ENCODE measurements around the gene FBXL15.

The FBXL15 gene, protein sequence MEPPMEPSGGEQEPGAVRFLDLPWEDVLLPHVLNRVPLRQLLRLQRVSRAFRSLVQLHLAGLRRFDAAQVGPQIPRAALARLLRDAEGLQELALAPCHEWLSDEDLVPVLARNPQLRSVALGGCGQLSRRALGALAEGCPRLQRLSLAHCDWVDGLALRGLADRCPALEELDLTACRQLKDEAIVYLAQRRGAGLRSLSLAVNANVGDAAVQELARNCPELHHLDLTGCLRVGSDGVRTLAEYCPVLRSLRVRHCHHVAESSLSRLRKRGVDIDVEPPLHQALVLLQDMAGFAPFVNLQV

DNA sequence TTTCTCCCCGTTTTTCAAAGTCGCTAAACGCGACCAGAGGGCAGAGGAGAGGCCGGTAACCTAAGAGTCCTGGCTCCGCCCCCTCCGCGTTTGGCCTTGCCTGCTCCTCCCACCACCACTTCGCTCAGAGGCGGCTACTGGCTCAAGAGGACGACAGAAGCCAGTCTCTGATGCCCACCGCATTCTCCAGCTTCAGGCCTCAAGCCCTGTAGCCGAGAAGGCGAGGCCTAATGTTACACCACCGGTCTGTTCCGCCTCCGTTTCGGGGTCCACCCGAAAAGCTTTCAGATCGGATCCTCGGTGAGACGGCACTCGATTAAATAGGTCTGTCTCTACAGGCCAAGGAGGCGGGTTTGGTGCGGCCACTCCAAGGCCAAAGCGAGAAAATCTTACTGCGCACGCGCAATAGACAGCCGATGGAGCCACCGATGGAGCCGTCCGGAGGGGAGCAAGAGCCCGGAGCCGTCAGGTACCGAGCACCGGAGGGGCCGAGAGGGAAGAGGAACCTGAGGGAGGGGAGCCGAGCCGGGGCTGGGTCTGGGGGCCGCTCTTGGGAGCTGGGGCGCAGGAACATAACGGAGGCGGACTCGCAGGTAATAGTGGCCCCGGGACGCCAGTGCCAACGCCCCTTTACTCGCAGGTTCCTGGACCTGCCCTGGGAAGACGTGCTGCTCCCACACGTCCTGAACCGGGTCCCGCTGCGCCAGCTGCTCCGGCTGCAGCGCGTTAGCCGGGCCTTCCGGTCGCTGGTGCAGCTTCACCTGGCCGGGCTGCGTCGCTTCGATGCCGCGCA, at the start of gene FBXL15:
TSS of gene FBXL15 (plus strand) at position 123 of the 793 bp plus-strand sequence. CDS start at position 417, 294 bp downstream.
- ATAC-seq (peak; percentile 82), DNase-seq (peak; percentile 98)

GRCh38 chr10:102371295-102371694, 49.3 kb upstream of the FBXL15 start:
- ATAC-seq (no peak), DNase-seq (no peak)

- DNase-seq (no peak), ATAC-seq (no peak)
These were observed 45.4 kb upstream of the FBXL15 start for GRCh38 chr10:102375250-102375649.

GRCh38 chr10:102375867-102376266, 44.8 kb upstream of the FBXL15 start:
- ATAC-seq = no peak

GRCh38 chr10:102376901-102377300, 43.7 kb upstream of the FBXL15 start:
- DNase-seq (no peak), ATAC-seq (no peak)

More at GRCh38 chr10:102375867-102376266, 44.8 kb upstream of the FBXL15 start:
- no peak for DNase-seq

GRCh38 chr10:102379383-102379782, 41.3 kb upstream of the FBXL15 start:
- DNase-seq (no peak), ATAC-seq (no peak)

DNA sequence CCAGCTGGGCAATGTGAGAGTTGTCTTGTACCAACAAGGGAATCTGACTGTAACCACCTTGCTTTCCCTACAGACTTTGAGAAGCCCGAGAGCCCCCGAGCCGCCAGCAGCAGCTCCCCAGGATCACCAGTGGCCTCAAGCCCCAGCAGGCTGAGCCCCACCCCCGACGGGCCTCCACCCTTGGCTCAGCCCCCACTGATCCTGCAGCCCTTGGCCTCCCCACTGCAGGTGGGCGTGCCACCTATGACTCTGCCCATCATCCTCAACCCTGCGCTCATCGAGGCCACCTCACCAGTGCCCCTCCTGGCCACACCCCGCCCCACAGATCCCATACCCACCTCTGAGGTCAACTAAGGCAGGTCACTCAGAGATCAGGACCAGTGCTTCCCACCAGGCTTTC, 38.7 kb upstream of the FBXL15 start:
- DNase-seq (no peak), ATAC-seq (no peak)

GRCh38 chr10:102382871-102383270, 37.8 kb upstream of the FBXL15 start:
- no peak for DNase-seq
- ATAC-seq = no peak

GRCh38 chr10:102384053-102384452, 36.6 kb upstream of the FBXL15 start:
- DNase-seq (peak; percentile 23), ATAC-seq (peak; percentile 34)

DNA sequence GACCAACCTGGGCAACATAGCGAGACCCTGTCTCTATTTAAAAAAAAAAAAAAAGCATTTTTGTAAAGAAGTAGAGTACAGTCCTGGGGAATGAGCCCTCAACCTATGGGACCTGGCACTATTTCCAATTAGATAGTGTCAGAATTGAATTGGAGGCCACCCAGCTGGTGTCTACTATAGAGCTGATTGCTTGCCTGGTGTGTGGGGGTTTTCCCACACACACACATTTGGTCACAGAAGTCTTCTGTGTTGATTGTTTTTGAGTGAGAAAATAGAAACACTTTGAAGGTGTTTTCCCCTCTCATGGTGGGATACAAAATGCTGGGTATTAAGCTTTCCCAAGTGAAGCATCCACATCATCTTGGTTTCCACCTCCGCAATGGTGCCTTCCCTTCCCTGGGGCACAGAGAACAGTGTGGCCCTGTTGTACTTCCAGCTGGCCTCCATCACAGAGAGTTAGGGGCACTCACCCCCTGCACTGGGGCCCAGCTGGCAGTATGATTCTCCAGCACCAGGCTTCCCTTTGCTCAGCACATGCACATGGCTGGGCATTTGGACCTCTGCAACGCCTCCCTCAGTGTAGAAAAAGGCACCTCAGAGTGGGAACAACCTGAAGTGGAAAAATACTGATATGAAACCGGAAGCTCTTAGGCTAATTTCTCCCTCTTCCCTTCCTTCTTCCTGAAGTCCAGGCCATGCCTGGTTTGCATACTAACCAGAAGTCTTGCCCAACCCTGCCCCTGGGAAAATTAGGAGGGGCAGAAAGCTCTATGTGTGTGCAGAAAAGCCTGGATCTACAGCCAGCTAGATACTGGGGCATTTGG, 35.8 kb upstream of the FBXL15 start:
- ATAC-seq (no peak), DNase-seq (no peak)

- no peak for DNase-seq
- no peak for ATAC-seq
These were observed 30.7 kb upstream of the FBXL15 start for GRCh38 chr10:102389894-102390293.

- DNase-seq (no peak), ATAC-seq (no peak)
These were observed 28.3 kb upstream of the FBXL15 start for GRCh38 chr10:102392306-102392705.

DNA sequence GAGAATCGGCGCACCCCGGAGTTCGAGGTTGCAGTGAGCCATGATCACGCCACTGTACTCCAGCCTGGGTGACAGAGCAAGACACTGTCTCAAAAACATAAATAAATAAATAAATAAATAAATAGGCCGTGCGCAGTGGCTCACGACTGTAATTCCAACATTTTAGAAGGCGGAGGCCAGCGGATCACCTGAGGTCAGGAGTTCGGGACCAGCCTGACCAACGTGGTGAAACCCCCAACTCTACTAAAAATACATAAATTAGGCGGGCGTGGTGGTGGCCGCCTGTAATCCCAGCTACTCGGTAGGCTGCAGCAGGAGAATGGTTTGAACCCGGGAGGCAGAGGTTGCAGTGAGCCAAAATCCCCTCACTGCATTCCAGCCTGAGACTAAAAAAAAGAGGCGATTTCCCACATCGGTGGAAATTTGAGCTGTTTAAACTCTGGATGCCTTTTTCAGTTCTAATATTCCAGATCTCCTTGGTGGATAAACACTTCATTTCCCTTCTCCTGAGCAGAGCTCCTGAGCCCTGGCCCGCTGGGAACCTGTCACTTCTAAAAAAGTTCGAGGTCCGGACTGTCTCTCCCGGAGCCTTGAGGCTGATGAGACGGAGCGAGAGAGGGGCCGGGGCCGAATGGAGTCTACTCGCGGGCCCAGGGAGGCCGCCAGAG, 27.1 kb upstream of the FBXL15 start:
- no peak for DNase-seq
- no peak for ATAC-seq

DNA sequence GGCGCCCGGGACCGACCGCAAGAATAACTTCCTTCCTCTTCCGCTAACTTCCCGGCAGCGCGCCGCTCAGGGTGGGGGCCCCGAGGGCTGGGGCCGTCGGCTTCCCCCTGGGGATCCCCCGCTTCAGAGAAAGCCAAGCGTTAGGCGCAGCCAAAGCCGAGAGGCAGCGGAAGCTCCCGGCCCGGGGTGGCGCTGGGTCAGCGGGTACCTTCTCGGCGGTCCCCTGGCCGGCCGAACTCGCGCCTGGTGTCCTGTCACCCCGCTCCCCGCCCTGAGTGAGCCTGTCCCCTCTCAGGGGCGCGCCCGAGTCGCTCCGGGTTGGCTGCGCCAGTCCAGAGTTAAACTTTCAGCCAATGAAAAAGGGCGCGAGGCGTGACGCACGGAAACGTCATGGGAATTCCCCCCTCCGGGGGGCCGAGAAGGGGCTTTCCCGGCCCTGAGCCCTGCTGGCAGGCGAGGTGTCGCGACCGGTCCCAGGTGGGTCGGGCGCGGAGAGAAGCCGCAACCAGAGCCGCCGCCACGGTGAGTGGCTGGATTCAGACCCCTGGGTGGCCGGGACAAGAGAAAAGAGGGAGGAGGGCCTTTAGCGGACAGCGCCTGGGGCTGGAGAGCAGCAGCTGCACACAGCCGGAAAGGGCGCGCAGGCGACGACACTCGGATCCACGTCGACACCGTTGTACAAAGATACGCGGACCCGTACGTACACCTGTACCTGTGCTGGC, 26.4 kb upstream of the FBXL15 start:
- peak; percentile 89 for ATAC-seq
- DNase-seq = peak; percentile 99

DNA sequence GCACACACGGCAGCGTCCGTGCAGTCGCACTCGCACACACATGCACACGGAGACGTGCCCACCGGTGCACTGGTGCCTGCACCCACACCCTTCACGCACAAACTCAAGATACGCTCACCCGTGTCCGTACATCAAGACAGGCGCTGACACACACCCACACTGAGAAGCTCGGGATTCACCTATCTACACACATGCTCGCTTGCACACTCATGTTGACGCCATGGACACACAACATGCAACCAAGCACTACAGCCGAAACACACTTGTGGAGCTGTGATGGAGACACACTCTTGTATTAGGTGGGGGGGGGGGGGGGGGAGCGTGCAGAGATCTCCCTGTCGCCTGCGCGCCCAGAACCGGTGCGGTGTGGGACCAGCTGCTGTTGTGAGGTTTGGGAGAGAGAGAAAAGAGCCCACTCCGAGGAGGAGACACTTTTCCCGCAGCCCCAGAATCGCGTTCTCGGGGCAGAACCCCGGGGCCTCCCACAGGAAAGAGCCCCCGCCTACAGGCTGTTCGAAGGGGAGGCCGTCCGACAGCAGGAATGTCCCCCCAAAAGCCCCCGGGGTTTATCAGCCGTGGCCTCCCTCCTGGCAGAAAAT, 25.7 kb upstream of the FBXL15 start:
- DNase-seq = peak; percentile 79

DNA sequence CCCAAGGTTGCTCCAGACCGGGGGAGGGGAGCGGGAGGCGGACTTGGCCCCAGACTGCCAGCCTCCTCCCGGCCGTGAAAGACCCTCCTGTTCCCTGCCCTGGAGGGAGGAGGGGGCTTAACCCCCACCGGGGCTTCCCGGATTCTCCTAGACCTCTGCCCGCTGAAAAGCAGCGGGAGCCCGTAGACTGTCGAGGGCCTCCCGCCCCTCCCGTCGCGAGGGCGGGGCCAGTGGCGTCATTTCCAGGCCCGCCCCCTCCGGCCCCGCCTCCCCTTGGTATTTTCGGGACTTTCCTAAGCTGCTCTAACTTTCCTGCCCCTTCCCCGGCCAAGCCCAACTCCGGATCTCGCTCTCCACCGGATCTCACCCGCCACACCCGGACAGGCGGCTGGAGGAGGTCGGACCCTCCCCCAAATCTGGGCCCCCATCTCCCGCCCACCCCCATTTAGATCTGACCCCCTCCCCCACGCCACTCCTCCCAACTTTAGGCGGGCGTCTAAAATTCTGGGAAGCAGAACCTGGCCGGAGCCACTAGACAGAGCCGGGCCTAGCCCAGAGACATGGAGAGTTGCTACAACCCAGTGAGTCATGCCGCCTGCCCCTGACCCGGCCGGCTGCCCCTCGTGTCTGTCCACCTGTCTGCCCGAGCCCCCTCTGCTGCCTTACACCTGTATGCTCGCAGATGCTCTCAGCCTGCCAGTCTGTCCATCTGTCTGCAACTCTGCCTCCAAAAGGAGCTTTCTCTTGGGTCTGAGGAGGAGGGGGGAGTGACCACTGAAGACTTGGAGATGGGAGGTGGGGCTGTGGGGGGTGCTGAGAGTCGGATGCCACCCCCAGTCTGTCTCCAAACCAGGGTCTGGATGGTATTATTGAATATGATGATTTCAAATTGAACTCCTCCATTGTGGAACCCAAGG, 25.0 kb upstream of the FBXL15 start, which contains the start of gene NFKB2:
TSS of gene NFKB2 (plus strand) at position 306 of the 917 bp plus-strand sequence. CDS start at position 561, 255 bp downstream.
- peak; percentile 95 for DNase-seq
- peak; percentile 33 for ATAC-seq

More for the DNA sequence above, 25.7 kb upstream of the FBXL15 start:
- ATAC-seq = peak; percentile 4

DNA sequence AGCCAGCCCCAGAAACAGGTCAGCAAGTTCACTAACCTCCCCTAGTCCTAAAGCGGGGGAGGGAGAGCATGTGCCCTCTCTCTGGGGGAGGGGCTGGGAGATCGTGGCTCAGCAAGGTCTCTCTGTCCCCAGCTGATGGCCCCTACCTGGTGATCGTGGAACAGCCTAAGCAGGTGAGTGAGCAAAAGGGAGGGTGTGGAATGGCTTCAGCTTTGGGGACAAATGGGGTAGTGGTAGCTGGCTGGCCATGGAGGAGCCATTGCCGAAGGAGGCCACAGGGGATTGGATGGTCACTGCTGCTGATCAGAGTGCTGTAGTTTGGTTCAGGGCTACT, 24.4 kb upstream of the FBXL15 start:
- ATAC-seq (no peak), DNase-seq (peak; percentile 38)

- no peak for DNase-seq
- no peak for ATAC-seq
These were observed 23.9 kb upstream of the FBXL15 start for GRCh38 chr10:102396730-102397151.
